GM19467 (cell line): ENCODE results near the gene LLGL1.
A peak's percentile ranks its signal among the peaks of the same experiment; 100 is the strongest.

Source experiments
- ATAC-seq: cut with Tn5 transposase; IDR thresholded peaks from one replicate; pipeline ENCODE4 v1.9.1; 2021; ENCODE audit warnings: mild to moderate bottlenecking, moderate library complexity; ENCODE audit not compliant: unreplicated experiment

Gene LLGL1

DNA sequence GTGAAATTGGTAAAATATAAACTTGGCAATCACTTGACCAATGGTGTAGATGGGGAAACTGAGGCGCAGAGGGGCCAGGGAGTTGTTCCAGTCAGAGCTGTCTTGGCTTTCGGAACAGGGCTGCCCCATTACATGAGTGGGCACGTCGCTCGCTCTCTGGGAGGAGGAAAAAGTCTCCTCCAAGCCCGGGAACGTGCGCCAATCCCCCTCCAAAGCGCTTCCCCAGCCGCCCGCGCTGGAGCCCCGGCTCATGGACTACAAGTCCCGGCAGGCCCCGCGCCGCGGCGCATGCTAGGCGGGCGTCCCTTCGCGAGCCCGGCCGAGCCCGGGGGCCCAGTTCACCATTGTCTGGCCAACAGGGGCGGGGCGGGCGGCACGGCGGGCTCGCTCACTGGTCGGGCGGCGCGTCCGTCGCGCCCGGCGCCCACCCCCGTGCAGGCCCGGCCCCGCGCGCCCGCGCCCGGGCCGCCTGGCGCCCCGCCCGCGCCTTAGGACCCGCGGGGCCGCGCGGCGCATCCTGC, at the start of gene LLGL1:
Gene LLGL1, plus strand, starts transcription at position 515 of the 521 bp plus-strand sequence. CDS start 48 bp downstream, outside the sequence.
- peak; percentile 85 for ATAC-seq

DNA sequence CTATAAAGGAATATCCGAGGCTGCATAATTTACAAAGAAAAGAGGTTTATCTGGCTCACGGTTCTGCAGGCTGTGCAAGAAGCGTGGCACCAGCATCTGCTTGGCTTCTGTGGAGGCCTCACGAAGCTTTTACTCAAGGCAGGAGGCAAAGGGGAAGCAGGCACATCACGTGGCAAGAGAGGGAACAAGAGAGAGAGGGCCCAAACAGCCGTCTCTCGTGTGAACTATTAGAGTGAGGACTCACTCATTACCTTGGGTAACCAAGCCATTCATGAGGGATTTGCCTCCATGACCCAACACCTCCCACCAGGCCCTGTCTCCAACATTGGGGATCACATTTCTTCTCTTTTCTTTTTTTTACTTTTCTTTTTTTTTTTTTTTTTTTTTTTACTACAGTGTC, 49.3 kb upstream of the LLGL1 start:
- ATAC-seq: no peak

DNA sequence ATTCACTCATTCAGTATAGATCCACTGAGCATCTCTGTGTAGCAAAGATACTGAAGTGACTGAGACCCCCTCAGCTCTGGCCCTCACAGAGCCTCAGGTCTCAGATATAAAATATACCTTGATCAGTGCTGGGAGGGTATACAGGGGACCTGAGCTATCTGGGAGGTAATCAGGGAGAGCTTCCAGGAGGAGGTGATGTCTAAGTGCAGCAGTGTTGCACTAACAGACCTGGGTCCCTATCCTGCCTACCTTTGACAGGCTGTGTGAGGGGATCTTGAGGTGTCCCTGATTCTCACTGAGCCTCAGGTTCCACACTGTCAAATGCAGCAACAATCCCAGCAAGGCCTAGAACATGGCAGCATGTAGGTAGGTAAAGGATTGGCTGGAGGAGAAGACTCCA, 48.3 kb upstream of the LLGL1 start:
- no peak for ATAC-seq

DNA sequence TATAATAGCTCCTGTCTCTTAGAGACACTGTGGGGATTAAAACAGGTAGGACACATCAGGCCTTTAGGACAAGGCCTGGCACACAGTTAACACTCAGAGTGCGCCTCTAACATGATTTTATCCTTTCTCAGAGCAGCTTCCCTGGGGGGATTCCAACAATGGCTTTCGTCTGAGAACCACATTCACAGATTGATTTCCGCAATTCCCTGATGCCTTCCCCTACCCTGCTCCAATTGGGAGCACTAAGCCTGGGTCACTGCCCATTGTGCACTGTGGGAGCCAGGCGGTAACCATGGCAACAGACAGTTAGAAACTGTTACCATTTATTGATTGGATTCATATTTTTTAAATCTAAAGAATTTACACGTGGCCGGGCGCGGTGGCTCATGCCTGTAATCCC, 47.7 kb upstream of the LLGL1 start:
- ATAC-seq: no peak

DNA sequence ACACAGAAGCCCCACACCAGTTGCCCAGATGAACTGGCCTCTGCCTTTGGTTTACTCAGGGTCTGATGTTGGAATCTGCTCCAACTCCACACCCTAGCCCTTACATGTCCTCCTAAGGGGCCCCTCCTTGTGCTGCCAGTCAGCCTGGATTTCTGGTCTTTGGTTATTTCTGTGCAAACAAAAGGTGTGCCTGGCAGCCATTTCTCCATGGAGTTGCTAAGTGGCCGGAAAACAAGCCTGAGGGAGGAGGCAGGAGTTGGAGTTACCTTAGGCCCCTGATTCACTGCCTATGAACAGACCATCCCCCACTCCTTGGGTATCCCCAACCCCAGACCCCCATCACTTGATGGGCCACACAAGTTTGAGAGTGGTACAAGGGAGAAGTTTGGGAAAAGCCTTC, 46.2 kb upstream of the LLGL1 start:
- ATAC-seq: no peak

DNA sequence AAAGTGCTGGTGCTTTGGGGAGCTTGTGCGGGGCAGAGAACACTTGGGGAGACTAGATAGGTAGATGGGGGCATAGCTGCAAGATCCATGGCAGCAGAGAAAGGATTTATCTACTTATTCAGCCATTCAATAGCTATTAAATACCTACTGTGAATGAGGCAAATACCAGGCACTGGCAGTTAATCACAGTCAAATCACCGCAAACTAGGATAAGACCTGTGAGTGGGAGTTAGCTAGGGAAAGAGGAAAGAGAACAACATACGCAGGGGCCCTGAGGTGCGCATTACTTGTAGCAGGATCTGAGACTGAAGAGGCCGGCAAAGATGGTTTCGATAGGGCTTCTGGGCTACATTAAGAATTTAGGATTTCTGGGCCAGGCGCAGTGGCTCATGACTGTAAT, 45.6 kb upstream of the LLGL1 start:
- no peak for ATAC-seq

DNA sequence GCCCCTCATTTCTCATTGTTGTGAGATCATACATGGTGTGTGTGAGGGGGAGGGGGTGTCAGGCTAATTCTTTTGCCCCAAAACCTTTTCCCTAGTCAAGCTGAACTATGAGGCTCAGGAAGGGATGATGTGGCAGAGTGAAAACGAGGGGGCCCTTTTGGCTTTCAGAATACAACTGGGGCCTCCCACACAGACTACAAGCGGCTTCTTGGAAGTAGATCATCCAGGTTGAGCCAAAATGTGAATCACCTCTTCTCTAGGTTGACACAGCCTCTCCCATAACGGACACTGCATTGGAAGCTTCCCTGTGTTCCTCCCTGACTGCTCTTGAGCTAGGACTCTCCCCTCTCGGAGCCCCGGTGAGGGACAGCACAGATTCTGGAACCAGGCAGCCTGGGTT, 44.1 kb upstream of the LLGL1 start:
- no peak for ATAC-seq

DNA sequence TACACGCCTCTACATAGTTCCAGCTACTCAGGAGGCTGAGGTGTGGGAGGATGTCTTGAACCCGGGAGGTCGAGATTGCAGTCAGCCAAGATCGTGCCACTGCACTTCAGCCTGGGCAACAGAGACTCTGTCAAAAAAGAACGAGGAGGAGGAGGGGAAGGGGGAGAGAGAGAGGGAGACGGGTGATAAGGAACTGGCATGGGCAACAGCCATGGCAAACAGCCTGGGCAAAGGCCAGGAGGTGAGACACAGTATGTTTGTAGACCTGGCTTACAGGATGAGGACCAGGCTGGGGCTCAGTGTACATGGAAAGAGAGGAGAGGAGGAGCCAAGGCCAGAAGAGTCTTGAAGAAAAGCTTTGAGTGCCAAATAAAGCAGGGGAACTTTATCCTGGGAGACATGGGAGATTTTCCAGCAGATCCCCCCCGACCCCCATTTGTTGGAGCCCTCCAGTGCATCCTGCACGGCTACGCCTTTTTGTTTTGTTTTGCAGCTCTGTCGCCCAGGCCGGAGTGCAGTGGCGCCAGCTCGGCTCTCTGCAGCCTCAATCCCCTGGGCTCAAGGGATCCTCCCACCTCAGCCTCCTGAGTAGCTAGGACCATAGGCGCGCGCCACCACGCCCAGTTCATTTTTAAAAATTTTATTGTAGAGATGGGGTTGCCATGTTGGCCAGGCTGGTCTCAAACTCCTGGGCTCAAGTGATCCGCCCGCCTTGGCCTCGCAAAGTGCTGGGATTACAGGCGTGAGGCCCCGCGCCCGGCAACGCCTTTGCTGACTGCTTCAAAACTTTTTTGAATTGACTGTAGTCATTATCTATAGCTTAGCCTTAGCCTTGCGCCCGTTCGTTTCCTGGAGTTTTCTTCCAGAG, 43.1 kb upstream of the LLGL1 start:
- no peak for ATAC-seq

DNA sequence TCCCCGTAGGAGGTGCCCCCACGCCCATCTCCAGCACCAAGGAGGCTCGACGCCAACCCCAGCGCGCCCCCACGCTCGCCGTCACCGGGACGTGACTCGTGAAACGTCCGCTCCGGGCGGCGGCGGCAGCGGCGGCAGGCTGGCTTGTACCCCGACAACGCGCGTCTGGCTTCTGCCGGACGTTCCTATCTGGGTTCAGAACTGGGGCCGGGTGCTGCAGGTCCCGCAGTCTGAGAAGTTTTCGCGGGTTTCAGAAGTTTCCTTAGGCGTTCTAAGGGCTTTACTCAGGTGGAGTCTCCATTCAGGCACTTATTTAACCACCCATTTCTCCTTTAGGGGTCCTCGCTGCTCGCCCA, 42.5 kb upstream of the LLGL1 start:
- peak; percentile 31 for ATAC-seq

DNA sequence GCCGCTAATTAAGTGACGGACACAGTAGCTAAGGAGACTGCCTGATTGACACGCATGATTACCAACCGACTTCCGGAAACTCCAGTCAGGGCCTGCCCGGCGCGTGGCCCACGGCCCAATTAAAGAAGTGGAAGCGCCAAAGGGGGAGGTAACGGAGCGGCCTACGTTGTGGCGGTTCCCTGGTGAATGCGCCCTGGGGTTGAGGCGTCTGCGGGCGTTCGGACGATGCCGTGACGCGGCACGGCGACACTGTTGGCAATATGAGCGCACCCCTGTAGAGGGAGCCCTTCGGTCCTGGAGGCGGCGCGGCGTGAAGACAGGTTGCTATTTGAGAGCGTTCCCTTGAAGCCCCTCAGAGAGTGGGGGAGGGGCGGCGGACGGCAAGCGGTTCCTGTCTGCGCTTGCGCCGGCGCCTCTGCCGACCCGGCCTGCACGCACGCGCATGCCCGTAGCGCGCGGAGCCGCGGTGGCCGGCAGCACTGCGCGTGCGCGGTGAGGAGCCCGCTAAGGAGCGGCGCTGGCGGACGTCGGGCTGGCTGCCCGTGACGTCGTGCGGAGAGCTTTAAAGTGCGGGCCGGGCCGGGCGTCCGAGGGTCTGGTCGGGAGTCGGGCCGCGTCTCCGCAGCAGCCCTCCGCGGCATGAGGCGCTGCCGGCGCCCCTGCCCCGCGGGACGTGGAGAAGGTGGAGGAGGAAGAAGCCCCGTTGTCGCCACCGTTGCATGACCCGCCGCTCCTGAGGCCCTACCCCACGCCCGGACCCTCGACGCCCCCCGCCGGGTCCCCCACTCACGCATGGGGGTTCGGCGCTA, 41.9 kb upstream of the LLGL1 start, which contains the start of gene ALKBH5:
Gene ALKBH5, plus strand, starts transcription at position 495 of the 809 bp plus-strand sequence. CDS start 416 bp downstream, outside the sequence.
- peak; percentile 77 for ATAC-seq

DNA sequence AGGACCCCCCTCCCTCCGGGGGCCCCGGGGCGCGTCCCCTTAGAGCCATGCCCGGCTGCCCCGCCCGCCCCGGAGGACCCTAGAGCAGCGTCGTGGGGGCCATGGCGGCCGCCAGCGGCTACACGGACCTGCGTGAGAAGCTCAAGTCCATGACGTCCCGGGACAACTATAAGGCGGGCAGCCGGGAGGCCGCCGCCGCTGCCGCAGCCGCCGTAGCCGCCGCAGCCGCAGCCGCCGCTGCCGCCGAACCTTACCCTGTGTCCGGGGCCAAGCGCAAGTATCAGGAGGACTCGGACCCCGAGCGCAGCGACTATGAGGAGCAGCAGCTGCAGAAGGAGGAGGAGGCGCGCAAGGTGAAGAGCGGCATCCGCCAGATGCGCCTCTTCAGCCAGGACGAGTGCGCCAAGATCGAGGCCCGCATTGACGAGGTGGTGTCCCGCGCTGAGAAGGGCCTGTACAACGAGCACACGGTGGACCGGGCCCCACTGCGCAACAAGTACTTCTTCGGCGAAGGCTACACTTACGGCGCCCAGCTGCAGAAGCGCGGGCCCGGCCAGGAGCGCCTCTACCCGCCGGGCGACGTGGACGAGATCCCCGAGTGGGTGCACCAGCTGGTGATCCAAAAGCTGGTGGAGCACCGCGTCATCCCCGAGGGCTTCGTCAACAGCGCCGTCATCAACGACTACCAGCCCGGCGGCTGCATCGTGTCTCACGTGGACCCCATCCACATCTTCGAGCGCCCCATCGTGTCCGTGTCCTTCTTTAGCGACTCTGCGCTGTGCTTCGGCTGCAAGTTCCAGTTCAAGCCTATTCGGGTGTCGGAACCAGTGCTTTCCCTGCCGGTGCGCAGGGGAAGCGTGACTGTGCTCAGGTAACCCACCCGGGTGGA, 41.0 kb upstream of the LLGL1 start:
- ATAC-seq: peak; percentile 1

DNA sequence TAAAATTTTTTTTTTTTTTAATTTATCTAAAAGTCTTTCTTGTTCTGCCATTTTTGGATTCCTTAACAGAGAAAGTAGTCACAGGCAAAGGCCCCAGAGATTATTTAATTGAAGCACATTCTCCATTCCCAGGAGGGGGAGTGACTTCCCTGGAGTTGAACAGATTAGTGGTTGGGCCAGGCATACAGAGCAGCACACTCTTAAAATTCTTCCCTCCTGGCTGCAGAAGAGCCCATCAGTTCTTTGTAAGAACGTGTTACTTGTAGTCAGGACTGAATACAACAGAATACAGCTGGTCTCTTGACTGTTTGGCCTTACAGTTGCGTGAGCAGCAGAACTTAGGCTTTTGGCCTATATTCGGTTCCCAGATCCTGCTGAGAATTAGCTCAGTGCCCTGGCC, 40.0 kb upstream of the LLGL1 start:
- ATAC-seq: no peak

DNA sequence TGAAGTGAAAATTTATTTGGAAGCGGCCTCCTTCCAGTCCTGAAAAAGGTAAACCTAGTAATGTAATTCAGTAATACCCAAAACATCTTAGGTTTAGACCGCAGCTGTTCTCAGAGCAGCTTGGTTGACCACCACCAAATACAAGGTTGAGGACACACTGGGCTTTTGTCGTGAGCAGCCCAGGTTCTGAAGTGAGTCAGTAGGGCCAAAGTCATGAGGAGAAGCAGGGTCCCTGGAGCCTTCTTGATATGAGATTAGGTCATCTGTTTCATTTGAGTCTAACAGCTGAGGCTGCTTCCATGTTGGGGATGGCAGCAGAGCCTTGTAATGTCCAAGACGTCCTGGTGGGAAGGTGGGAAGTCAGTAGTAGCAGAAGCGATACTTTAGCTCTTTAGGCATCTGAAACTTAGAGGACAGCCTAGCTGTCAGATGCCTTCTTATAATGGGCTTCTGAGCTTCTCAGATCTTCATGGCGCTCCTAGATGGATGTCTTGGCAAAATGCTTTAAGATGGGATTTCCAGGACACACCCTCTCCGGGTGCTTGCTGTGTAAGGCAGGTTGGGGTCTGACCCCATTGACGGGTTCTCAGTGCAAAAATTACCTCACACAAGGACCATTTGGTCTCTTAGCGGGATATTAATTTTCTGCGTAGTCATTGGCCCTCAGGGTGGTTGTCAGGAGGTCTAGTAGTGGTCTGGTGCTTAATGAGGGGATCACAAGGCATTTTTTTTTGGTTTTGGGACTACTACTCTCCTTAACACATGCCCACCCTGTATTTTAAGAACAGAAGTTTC, 39.4 kb upstream of the LLGL1 start:
- no peak for ATAC-seq

DNA sequence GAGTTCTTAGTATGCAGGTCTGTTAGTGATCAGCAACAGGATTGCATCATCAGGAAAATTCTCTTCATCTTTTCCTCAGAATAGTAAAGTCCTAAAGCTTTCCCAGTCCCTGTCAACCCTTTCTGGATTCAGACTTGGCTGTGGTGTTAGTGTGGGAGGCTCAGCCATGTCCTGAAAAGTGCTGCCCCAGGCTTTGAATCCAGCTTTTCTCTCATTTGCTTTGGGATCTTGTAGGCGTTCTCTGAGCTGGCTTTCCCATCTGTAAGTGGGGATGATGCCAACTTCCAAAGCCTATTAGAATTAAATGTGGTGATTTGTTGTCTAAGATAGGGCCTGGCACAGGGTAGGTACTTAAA, 38.8 kb upstream of the LLGL1 start:
- ATAC-seq: no peak

DNA sequence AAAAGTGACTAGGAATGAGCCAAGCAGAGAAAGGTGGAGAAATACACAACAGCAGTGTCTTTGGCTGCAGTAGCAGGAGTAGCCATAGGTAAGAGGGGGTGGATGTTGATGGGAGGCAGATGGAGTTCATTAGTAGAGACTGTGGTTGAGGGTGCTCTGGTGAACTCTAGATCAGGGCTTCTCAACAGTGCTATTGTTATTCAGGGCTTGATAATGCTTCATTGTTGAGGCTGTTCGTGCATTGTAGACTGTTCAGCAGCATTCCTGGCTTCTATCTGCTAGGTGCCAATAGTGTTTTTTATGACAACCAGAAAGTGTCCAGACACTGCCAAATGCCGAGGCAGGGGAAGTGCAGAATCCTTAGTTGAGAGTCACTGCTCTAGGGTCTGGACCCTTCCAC, 38.2 kb upstream of the LLGL1 start:
- ATAC-seq: no peak

DNA sequence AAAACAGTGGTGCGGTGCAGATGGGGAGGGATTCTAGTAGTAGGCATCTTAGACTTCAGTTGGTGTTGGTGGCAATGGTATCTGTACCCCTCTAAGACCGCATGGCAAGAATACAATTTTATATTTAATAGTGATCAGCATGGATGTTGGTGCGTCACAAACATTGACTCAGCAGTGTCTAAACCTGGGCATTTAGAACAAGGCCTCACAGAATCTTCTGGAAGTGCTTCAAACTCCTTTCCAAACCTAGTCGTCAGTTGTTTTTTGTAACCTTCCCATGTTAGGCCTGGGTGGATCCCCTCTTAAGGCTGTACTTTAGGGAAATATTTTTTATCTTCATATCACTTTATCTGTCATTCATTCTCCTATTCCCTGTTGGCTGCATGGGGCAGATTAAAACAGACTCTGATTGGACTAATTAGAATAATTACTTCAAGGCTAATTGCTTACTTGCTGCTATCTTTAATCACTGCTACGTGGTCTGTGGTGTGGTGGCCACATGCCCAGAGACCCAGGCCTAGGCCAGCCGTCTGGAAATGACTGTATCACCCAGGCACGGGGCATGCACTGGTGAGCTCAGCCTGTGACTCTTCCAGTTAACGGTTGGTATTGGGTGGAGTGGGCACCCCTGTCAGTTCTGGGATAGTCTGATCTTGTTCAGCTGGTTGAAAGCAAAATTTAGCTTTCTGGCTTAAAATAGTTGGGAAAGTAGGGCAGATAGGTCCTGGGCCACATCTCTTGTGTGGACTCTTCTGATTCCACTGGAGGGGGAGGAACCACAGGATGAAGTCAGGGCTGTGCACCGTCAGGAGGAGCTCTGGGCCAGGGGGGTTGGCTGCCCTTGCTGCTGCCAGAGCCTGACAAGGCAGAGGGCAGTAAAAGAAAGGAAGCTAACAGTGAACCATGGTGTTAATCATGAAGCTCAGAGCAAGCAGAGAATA, 37.3 kb upstream of the LLGL1 start:
- ATAC-seq: no peak

DNA sequence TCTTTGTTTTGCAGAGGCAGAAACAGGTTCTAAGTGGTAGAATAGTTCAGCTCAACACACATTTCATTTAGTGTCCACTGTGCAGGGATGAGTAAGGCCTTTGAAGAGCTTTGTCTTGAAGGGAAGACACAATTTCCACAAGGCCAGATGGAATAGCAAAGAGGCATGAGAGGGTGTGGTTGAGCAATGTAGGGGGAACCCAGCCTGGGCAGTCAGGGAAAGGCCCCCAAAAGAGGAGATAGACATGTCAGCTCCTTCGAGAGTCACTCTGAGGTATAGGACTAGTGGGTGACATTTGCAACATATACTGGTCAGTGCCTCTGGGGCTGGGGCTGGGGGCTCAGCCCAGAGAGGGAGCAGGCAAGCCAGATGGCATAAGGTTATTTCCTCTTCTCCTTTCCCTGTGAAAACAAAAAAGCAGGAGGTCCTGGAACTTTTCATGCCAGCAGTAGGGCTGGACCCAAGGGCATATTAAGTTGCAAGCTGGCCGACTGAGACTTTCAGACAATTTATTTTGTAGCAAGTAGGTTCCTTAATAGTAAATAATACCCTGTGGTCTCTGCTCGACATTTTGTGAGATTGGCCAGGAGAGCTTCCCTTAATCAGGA, 34.7 kb upstream of the LLGL1 start:
- no peak for ATAC-seq

DNA sequence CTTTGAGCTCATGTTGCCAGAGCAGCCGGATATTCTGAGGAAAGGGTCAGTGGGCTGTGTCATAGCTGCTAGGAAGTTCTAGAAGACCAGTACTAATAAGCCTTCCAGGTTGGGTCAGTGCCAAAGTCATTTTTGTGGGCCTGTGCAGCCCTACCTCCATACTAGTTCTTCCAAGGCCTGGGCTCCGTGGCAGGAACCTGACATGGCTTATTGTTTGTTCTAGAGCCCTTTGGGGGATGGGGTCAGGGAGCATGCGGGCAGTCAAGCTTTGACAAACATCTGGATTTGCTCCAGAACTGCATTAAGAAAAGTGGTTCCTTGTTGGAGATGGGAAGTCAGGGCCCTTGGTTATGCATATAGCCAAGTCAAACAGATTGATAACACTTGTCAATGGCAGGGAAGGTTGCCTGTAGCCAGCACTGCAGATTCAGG, 34.2 kb upstream of the LLGL1 start:
- ATAC-seq: no peak

DNA sequence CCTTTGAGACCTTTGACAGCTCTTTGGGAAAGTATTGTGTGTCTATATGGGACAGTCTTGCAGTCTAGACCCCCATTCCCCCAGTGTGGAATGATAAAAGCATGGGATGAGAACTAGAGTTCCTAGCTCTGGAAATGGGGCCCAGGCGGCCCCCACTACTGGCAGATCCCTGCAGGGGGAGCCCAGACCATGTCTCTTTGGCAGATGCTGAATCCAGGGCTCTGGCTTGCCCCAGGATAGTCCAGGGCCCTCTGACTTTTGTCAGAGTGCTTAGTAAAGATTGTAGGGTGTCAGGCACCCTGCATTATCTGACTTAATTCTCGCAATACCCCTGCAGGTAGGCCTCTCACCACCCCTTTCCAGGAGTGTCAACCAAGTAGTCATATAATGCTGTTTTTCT, 33.5 kb upstream of the LLGL1 start:
- no peak for ATAC-seq
